ENCODE results near the gene SV2B. TPM values are rescaled to one million over a fixed set of nuclear protein-coding genes. Genes with fewer than 3 reads are reported as not detected.

Gene SV2B
- total RNA-seq, 4 donors from 2014 or later = 1.4 to 6.4 (median 2.2) TPM

DNA sequence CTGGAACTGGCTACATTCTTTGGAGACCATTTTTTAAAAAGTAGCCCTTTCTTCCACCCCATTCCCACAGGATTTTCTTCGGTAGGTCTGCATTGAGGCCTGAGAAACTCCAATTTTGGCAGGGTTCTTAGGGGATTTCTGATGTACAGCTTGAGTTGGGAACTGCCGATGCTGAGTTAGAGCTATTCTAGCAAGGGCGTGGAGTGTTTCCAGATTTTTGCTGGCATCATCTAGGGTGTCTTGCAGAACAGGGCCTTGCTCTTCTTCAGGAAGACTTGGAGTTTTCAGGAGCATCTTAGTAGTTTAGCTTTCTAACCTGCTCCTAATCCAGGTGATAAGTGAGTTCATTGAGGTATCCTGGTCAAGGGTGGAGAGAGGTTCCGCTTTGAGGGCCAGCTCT, 41.0 kb downstream of the SV2B start:
- TF ChIP-seq, protein P1, sequence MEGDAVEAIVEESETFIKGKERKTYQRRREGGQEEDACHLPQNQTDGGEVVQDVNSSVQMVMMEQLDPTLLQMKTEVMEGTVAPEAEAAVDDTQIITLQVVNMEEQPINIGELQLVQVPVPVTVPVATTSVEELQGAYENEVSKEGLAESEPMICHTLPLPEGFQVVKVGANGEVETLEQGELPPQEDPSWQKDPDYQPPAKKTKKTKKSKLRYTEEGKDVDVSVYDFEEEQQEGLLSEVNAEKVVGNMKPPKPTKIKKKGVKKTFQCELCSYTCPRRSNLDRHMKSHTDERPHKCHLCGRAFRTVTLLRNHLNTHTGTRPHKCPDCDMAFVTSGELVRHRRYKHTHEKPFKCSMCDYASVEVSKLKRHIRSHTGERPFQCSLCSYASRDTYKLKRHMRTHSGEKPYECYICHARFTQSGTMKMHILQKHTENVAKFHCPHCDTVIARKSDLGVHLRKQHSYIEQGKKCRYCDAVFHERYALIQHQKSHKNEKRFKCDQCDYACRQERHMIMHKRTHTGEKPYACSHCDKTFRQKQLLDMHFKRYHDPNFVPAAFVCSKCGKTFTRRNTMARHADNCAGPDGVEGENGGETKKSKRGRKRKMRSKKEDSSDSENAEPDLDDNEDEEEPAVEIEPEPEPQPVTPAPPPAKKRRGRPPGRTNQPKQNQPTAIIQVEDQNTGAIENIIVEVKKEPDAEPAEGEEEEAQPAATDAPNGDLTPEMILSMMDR (IDR thresholded peaks at IDR 0.05; ENCODE audit: low read depth) = no peak

DNA sequence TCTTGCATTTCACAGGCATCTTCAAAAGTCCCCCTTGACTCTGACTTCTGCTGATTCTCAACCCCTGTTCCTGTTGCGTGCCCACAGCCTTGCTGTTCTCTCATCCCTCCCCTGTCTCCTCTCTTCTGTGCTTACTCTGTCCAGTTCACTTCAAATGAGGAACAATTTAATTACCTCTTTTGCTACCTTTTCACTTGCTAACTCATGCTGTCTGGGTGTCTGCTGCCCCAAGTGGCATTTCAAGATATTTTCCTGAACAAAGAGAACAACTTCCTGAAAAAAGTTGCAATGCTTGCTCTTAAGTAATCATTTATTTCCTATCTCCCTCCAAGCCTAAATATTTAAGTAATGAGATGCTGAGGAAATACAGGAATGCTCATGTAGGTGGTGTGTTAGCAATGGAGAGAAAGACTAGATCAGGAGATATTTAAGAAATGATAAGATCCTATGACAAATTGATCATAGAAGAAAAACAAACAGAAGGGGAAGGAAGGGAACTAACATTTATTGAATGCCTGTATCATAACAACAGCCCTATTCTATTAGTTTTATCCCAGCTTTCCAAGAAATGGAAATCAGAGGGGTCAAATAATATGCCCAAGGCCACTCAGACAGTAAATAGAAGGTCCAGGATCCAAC, 42.2 kb downstream of the SV2B start:
- TF ChIP-seq, protein P1 (IDR thresholded peaks at IDR 0.05; ENCODE audit: low read depth) = no peak

DNA sequence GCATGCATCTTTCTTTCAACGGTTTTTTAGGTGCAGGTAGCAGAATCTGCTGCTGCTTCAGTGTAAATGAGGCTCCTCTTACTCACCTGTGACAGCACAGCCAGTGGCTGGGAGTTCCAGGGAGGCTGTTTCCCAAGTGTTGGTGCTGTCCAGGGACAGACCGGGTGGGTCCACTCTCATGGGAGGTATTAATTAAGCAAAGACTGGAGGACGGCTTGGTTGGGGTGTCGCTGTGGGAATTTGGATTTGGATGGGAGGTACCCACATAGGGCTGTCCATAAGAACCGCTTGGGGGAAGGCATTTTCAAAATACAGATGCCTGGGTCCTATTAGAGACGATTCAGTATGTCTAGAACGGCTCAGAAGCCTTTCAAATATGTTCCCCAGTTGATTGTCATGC, 42.9 kb downstream of the SV2B start:
- TF ChIP-seq, protein P1 (IDR thresholded peaks at IDR 0.05; ENCODE audit: low read depth) = no peak

DNA sequence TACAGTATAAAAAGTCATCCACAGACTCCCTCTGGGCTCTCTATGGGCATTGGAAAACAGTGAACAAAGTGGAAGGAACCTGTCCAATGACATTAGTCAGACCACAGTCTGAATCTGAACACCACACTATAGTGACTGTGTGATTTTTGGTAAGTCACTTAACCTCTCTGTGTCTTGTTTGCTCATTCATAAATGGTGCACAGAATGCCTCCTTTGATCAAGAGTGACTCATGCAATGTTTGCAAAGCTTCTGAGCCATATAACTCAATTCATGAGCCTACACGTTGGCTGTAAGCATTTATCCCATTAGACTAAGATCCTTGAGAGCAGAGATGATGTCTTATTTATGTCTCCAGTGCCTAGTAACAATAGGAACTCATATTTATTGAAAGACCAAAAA, 46.7 kb downstream of the SV2B start:
- TF ChIP-seq, protein P1 (IDR thresholded peaks at IDR 0.05; ENCODE audit: low read depth) = no peak

DNA sequence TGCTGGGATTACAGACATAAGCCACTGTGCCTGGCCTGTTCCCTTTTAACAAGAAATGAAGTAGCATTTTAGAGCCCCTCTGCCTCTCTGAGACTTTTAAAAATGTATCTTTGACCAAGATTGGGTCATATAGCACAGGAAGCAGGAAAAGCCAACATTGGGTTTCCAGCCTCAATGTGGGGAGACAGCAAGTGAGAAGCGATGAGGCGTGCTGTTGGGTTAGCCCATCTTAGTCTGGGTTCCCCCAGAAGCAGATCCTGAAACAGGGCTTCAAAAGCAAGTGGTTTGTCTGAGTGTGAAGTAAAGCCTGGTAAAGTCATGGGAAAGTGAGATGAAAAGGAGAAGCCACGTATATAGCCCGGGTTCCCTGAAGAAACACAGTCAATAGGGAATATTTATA, 48.2 kb downstream of the SV2B start:
- TF ChIP-seq, protein P1 (IDR thresholded peaks at IDR 0.05; ENCODE audit: low read depth) = no peak

DNA sequence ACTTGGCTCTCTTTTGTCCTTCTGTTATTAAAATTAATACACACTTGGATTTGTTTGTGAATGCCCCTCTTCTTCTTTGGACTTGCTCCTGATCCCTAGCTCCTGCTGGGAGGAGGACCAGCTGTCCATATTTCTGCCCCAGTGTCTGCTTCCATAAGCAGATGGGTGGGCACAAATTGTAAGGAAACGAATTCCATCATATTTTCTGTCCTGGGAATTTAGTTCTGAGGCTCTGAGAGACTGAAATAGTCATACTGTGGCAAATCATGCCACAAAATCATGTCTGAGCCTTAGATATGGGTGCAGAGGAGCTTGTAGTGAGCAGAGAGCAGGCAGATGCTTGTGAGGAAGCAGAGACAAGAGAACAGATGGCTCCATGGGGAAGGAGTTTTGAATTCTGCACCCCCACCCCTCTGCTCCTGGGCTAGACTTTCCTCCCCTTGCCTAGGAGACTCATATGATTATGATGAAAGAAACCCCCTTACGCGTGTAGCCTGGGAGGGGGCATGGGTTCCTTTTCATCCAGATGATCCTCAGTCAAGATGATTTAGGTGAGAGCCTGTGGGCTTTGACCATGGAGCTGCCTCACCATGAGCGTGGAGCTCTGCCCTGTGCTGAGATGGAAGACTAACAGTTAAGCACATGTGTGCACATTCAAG, 50.6 kb downstream of the SV2B start:
- TF ChIP-seq, protein P1 (IDR thresholded peaks at IDR 0.05; ENCODE audit: low read depth) = no peak

DNA sequence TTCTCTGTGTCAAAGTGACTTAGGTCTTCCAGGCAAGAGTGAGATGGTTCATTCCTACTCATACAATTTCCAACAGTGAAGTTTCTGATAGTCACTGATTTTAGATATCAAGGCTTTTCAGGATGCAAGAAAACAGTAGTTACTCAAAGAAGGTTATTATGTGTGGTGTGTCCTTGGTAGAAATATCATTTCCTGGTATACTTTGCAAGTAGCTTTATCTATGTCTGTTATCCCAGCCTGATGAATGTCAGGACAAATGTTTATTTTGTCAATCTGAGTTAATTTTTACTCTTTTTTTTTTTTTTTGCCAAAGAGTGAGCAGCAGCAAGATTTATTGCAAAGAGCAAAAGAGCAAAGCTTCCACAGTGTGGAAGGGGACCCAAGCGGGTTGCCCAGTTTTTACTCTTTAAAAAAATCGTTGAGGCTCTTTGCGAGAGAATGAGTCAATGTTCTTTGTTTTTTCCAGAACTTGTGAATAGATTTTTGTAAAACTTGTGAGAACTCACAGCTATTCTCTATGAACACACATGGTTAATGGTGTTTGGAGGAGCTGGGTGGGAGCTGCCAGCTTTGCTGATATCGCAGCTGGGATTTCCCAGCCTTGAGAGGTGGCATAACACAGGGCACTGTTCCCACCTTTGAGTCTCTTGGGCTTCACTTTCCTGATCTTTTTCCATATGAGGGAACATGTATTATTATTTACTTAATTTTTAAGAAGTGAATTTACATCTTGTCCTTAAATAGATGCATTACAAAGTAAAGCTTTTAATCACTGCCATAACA, 51.9 kb downstream of the SV2B start:
- TF ChIP-seq, protein P1 (IDR thresholded peaks at IDR 0.05; ENCODE audit: low read depth) = no peak

Measured in subcutaneous adipose tissue (tissue), 4 donors.